Caco-2 (cell line): ENCODE measurements around the gene MACC1. TPM values are rescaled to one million over a fixed set of nuclear protein-coding genes. Genes with fewer than 3 reads are reported as not detected.
A peak's percentile ranks its signal among the peaks of the same experiment; 100 is the strongest.

Experiments used
- BruUV-seq: library from RNA; stranded (reverse); fragments of 400-500 nt; replicated peaks from 2 replicates; lab custom pipeline; 2021; lab: Mats Ljungman, UMichigan
- CTCF ChIA-PET: fragments of 300-600 bp; sonication (Branson Sonifier 250); formaldehyde crosslinking; loops from one replicate; lab custom pipeline; 2022; ENCODE audit warnings: antibody characterized with exemption; lab: Charles Lee
- POLR2A ChIA-PET: fragments of 300-600 bp; sonication (Branson Sonifier 250); formaldehyde crosslinking; loops from one replicate; lab custom pipeline; 2022; ENCODE audit warnings: antibody characterized with exemption; lab: Charles Lee
- DNase-seq, 2 experiments: peaks; one replicate each; pipeline versions ENCODE4 v3.0.0 to v3.0.0-alpha.2; 2020 to 2022
- H3K27me3 ChIP-seq: replicated peaks from 2 replicates; pipeline ENCODE4 v1.6.0; 2011; ENCODE audit warnings: low read length; ENCODE audit not compliant: control insufficient read depth, insufficient read depth
- H3K36me3 ChIP-seq: 2 replicates; pipeline ENCODE4 v1.5.1; 2011; ENCODE audit warnings: low read length; ENCODE audit not compliant: control insufficient read depth, insufficient read depth
- H3K4me1 ChIP-seq: fragments of 250-450 bp; sonication (Bioruptor Pico); 2 replicates; pipeline ENCODE4 v1.5.1; 2020; ENCODE audit warnings: mild to moderate bottlenecking
- H3K4me3 ChIP-seq: 2 replicates; pipeline ENCODE4 v1.5.1; 2011; ENCODE audit warnings: low read depth, mild to moderate bottlenecking, control low read depth, low read length
- H3K9me3 ChIP-seq: fragments of 250-450 bp; sonication (Bioruptor Pico); 2 replicates; pipeline ENCODE4 v1.5.1; 2020; ENCODE audit warnings: mild to moderate bottlenecking, moderate library complexity
- H3K27ac Mint-ChIP-seq: one replicate; pipeline ENCODE4 v1.8.0; 2022; ENCODE audit warnings: mixed read lengths; ENCODE audit not compliant: unreplicated experiment
- H3K27me3 Mint-ChIP-seq: one replicate; pipeline ENCODE4 v1.8.0; 2022; ENCODE audit warnings: mixed read lengths; ENCODE audit not compliant: insufficient read depth, unreplicated experiment
- H3K36me3 Mint-ChIP-seq: one replicate; pipeline ENCODE4 v1.8.0; 2022; ENCODE audit warnings: mild to moderate bottlenecking, mixed read lengths; ENCODE audit not compliant: insufficient read depth, unreplicated experiment
- H3K4me1 Mint-ChIP-seq: one replicate; pipeline ENCODE4 v1.8.0; 2022; ENCODE audit warnings: low read depth, mixed read lengths; ENCODE audit not compliant: unreplicated experiment
- H3K4me3 Mint-ChIP-seq: one replicate; pipeline ENCODE4 v1.8.0; 2022; ENCODE audit warnings: mild to moderate bottlenecking, moderate library complexity, mixed read lengths; ENCODE audit not compliant: unreplicated experiment
- H3K9me3 Mint-ChIP-seq: one replicate; pipeline ENCODE4 v1.8.0; 2022; ENCODE audit warnings: mixed read lengths; ENCODE audit not compliant: unreplicated experiment
- intact Hi-C: fragments of 100-400 bp; cut with micrococcal nuclease; formaldehyde crosslinking; loops from one replicate; pipeline ENCODE4 v1.10.0; 2022; ENCODE audit not compliant: unreplicated experiment
- total RNA-seq: library from RNA; stranded (reverse); gene quantifications from 2 replicates; pipeline ENCODE4 v1.2.3, GENCODE V29; 2022
- TF ChIP-seq, protein P1 (sequence below), 2 experiments: fragments of 200-600 bp in 1 of 2; IDR thresholded peaks; 1 replicate in 1 of 2; 2 replicates in 1 of 2; pipeline versions ENCODE4 v1.5.1 to v1.8.0; 2011 to 2022; ENCODE audit warnings: antibody characterized with exemption in 1 of 2, control low read depth in 1 of 2, inconsistent platforms in 1 of 2, low read depth in 1 of 2, low read length in 1 of 2, mild to moderate bottlenecking in 1 of 2, moderate library complexity in 1 of 2; ENCODE audit not compliant: insufficient read depth in 1 of 2, severe bottlenecking in 1 of 2, unreplicated experiment in 1 of 2

The MACC1 gene
- total RNA-seq, 1 experiment from 2014 or later, result 87.7 TPM

DNA sequence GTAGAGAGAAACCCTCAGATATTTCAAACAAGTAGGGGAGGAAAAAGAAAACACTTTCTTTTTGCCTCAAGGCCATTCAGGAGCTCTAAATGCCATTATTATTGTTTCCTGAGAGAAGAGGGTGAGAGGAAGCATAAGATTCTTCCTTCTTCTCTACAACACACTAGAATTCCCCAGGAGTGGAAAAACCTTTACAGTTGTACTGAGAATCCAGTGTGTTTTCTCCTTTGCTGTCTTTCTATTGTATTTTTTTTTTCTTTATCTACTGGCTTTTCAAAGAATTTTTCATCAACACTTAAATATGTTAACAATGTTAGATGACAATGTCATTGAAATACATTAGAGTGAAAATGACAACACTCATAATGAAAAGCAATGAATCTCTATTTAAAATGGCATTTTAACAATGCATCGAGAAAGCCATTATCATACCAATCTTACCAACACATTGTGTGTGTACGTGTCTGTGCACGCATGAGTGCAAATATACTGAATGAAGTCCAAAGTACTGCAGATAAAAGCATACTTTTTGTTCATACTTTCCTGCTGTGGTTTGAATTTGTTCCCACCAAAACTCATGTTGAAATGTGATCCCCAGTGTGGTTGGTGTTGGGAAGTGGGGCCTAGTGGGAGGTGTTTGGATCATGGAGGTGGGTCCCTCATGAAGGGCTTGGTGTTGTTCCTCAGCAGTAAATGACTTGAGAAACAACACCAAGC, 24.2 kb upstream of the MACC1 start:
- H3K9me3 ChIP-seq, result no peaks in the 10 kb centered on the region
- Mint-ChIP-seq H3K4me3 (no peak overlapping the region), H3K27ac (peak overlapping the region; percentile 71), H3K4me1 (peaks cover 21% of the 10 kb centered on the region), H3K36me3 (no peaks in the 10 kb centered on the region), H3K9me3 (peaks cover 9% of the 10 kb centered on the region), H3K27me3 (no peaks in the 10 kb centered on the region)
- TF ChIP-seq, protein P1, sequence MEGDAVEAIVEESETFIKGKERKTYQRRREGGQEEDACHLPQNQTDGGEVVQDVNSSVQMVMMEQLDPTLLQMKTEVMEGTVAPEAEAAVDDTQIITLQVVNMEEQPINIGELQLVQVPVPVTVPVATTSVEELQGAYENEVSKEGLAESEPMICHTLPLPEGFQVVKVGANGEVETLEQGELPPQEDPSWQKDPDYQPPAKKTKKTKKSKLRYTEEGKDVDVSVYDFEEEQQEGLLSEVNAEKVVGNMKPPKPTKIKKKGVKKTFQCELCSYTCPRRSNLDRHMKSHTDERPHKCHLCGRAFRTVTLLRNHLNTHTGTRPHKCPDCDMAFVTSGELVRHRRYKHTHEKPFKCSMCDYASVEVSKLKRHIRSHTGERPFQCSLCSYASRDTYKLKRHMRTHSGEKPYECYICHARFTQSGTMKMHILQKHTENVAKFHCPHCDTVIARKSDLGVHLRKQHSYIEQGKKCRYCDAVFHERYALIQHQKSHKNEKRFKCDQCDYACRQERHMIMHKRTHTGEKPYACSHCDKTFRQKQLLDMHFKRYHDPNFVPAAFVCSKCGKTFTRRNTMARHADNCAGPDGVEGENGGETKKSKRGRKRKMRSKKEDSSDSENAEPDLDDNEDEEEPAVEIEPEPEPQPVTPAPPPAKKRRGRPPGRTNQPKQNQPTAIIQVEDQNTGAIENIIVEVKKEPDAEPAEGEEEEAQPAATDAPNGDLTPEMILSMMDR (IDR thresholded peaks at IDR 0.05; ENCODE audit: insufficient read depth in 1 of 2, low read depth in 1 of 2, low read length in 1 of 2, severe bottlenecking in 1 of 2, unreplicated experiment in 1 of 2), result no peak
- no peaks in the 10 kb centered on the region for H3K36me3 ChIP-seq
- H3K4me3 ChIP-seq, result no peak overlapping the region
- BruUV-seq, result no TSS peak
- intact Hi-C loops, result loop anchor here (1.0 kb wide), 1 partner anchor 22 kb away; no protein-coding TSS in a partner anchor
- peak; percentile 28 to 56 for DNase-seq
- H3K27me3 ChIP-seq, result no peaks in the 10 kb centered on the region
- peaks cover 26% of the 10 kb centered on the region for H3K4me1 ChIP-seq
- CTCF ChIA-PET, result no interaction called here
- POLR2A ChIA-PET, result no interaction called here

DNA sequence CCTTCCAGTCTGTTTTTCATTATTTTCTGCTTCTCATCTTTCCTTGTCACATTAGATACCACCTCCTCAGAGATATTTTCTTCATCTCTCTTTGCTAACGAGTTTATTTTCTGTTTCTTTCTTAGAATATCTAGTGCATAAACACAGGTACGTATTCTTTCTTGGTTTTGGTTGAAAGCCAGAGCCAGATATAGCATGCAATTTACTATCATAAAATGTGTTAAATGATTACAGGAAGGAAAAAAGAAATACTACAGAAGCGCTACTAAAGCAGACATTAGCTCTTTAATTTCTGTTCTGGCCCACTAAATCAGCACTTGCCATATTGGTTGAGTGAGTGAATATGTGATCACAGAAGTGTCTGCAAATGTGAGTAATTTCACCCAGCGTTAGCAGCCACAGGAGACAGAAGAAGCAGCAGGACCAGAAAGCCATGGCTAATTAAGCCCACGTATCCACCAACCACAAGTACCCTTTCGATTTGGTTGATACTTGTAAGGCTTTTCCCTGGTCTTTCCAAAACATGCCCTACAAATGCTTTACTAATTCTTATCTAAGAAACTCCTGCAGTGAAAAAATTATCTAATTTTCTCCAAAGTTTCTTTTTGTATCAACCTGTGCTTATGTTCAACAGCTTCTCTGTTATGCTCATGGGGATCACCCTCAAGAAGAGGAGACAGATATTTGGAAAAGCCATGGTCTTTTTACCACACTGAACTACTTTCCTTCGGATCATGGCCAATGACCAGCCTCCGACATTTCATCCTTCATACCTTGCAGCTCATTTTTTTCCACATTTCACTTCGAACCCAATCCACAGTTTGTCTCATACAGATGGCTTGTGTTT, 23.1 kb upstream of the MACC1 start:
- intact Hi-C loops, result no loop called here

DNA sequence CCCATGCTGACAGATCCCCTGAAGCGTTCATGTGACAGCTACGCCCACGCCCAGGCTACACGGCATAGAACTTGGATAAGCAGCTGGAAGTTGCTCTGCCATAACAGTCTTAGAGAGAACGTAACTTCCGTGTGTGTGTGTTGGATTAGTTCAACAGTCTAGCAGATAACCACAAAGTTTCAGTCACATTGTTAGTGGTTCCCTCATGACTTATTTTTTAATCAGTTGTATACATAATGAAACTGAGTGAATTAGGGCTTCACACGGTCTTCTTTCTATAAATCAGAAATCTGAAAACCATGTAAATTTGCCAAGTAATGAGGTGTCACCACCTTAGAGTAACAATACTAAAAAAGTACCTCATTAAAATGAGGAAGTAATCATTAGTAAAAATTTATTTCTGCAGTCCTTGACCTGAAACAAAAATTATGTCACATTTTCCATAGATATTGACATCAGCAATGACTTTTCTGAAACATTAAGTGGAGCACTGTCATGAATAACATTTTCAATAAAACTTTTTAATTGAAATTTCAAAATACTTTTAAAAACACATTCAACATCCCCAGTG, 21.7 kb upstream of the MACC1 start:
- Mint-ChIP-seq H3K27ac (no peak overlapping the region), H3K4me1 (peaks cover 28% of the 10 kb centered on the region), H3K27me3 (no peaks in the 10 kb centered on the region), H3K4me3 (no peak overlapping the region), H3K36me3 (no peaks in the 10 kb centered on the region), H3K9me3 (no peaks in the 10 kb centered on the region)
- no TSS peak for BruUV-seq
- Histone ChIP-seq H3K4me3 (no peak overlapping the region), H3K27me3 (no peaks in the 10 kb centered on the region), H3K36me3 (no peaks in the 10 kb centered on the region), H3K9me3 (no peaks in the 10 kb centered on the region), H3K4me1 (peaks cover 26% of the 10 kb centered on the region)
- intact Hi-C loops, result no loop called here
- POLR2A ChIA-PET, result no interaction called here
- no peak for DNase-seq
- CTCF ChIA-PET, result no interaction called here
- TF ChIP-seq, protein P1 (IDR thresholded peaks at IDR 0.05; ENCODE audit: insufficient read depth in 1 of 2, low read depth in 1 of 2, low read length in 1 of 2, severe bottlenecking in 1 of 2, unreplicated experiment in 1 of 2), result no peak

More for the DNA sequence above, 23.1 kb upstream of the MACC1 start:
- TF ChIP-seq, protein P1 (IDR thresholded peaks at IDR 0.05; ENCODE audit: insufficient read depth in 1 of 2, low read depth in 1 of 2, low read length in 1 of 2, severe bottlenecking in 1 of 2, unreplicated experiment in 1 of 2), result no peak
- Mint-ChIP-seq H3K4me3 (no peak overlapping the region), H3K36me3 (no peaks in the 10 kb centered on the region), H3K27ac (no peak overlapping the region), H3K27me3 (no peaks in the 10 kb centered on the region), H3K9me3 (no peaks in the 10 kb centered on the region), H3K4me1 (peaks cover 28% of the 10 kb centered on the region)
- CTCF ChIA-PET, result no interaction called here
- Histone ChIP-seq H3K4me1 (peaks cover 26% of the 10 kb centered on the region), H3K36me3 (no peaks in the 10 kb centered on the region), H3K9me3 (no peaks in the 10 kb centered on the region), H3K4me3 (no peak overlapping the region), H3K27me3 (no peaks in the 10 kb centered on the region)
- POLR2A ChIA-PET, result no interaction called here
- DNase-seq, result no peak
- no TSS peak for BruUV-seq
